OCI-LY1 (cell line): Measurements from ENCODE around the gene HCFC1.

Experiments
- EZH2 ChIP-seq: fragments of 200-600 bp; sonication (generic), shearing (Covaris generic); IDR thresholded peaks from 2 replicates; pipeline ENCODE4 v1.8.0; 2017; ENCODE audit warnings: borderline replicate concordance, mixed run types, mild to moderate bottlenecking, antibody characterized with exemption, low read length, moderate library complexity, mixed read lengths
- TF ChIP-seq, protein P1 (sequence below): fragments of 200-600 bp; sonication (generic), shearing (Covaris generic); IDR thresholded peaks from 2 replicates; pipeline ENCODE4 v1.5.1; 2017; ENCODE audit warnings: mild to moderate bottlenecking, antibody characterized with exemption, low read length, moderate library complexity, mixed read lengths

DNA sequence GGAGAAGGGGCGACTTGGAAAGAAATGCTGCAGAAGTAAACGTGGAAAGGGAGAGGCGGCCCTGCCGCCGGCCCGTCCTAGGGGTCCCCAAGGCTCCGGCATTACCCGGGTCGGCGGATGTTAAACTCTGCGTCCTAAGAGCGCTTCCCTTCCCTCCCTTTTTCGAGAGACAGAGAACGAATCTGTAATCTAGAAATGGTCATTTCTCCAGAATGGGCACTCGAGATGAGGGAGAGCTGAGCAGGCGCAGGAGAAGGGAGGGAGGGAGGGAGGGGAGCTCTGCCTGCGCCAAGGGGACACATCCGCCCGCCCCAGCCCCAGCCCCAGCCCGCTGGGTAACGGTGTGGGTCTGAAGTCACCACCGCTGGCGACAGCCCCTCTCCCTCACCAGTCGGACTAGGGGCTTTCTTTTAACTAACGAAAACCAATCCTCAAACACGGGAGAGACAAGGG, 1.7 kb downstream of the HCFC1 start:
- TF ChIP-seq, protein P1, sequence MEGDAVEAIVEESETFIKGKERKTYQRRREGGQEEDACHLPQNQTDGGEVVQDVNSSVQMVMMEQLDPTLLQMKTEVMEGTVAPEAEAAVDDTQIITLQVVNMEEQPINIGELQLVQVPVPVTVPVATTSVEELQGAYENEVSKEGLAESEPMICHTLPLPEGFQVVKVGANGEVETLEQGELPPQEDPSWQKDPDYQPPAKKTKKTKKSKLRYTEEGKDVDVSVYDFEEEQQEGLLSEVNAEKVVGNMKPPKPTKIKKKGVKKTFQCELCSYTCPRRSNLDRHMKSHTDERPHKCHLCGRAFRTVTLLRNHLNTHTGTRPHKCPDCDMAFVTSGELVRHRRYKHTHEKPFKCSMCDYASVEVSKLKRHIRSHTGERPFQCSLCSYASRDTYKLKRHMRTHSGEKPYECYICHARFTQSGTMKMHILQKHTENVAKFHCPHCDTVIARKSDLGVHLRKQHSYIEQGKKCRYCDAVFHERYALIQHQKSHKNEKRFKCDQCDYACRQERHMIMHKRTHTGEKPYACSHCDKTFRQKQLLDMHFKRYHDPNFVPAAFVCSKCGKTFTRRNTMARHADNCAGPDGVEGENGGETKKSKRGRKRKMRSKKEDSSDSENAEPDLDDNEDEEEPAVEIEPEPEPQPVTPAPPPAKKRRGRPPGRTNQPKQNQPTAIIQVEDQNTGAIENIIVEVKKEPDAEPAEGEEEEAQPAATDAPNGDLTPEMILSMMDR = no peak
- no peak for TF ChIP-seq EZH2
